SU-DHL-6 (cell line): Measurements from ENCODE around the gene CAPN1.

Source experiments
- H2AFZ ChIP-seq: fragments of 200-600 bp; sonication (generic); 2 replicates; pipeline ENCODE4 v1.6.1; 2014; ENCODE audit warnings: low read depth, mild to moderate bottlenecking, moderate library complexity, mixed read lengths, antibody characterized with exemption, low read length; ENCODE audit not compliant: severe bottlenecking
- H3F3A ChIP-seq: fragments of 200-600 bp; shearing (Covaris generic); 2 replicates; pipeline ENCODE4 v1.6.0; 2016; ENCODE audit warnings: antibody characterized with exemption, mild to moderate bottlenecking; ENCODE audit not compliant: insufficient read depth
- H3K27ac ChIP-seq: fragments of 200-600 bp; sonication (generic); 2 replicates; pipeline ENCODE4 v1.5.1; 2016; ENCODE audit warnings: low read depth, mild to moderate bottlenecking, low read length, moderate library complexity, mixed read lengths
- H3K27me3 ChIP-seq: fragments of 200-600 bp; sonication (generic), shearing (Covaris generic); 2 replicates; pipeline ENCODE4 v1.6.0; 2014; ENCODE audit warnings: mild to moderate bottlenecking, low read length
- H3K36me3 ChIP-seq: fragments of 200-600 bp; sonication (generic); 2 replicates; pipeline ENCODE4 v1.6.1; 2014; ENCODE audit warnings: mild to moderate bottlenecking, low read length, mixed read lengths
- H3K4me2 ChIP-seq: fragments of 300-600, 200-600 bp; shearing (Covaris generic), sonication (generic); 2 replicates; pipeline ENCODE4 v1.6.0; 2014; ENCODE audit warnings: low read length, low read depth, mild to moderate bottlenecking; ENCODE audit not compliant: poor library complexity, severe bottlenecking
- H3K4me3 ChIP-seq: fragments of 200-600 bp; sonication (generic); 2 replicates; pipeline ENCODE4 v1.5.1; 2014; ENCODE audit warnings: antibody characterized with exemption, low read length, mild to moderate bottlenecking, mixed read lengths; ENCODE audit not compliant: insufficient read depth, poor library complexity, severe bottlenecking
- H3K79me2 ChIP-seq: fragments of 200-600 bp; sonication (generic); 2 replicates; pipeline ENCODE4 v1.6.1; 2014; ENCODE audit warnings: mild to moderate bottlenecking, low read length, moderate library complexity; ENCODE audit not compliant: insufficient read depth
- H3K9ac ChIP-seq: fragments of 200-600 bp; sonication (generic); 2 replicates; pipeline ENCODE4 v1.7.0; 2014; ENCODE audit warnings: mild to moderate bottlenecking, low read length
- H3K9me2 ChIP-seq: fragments of 200-600 bp; sonication (generic); replicated peaks from 2 replicates; pipeline ENCODE4 v1.6.1; 2014; ENCODE audit warnings: low read length; ENCODE audit not compliant: insufficient read depth
- H3K9me3 ChIP-seq: fragments of 200-600 bp; sonication (generic); 2 replicates; pipeline ENCODE4 v1.6.1; 2014; ENCODE audit warnings: low read length, mixed read lengths; ENCODE audit not compliant: insufficient read depth
- H4K20me1 ChIP-seq: fragments of 200-600 bp; sonication (generic); 2 replicates; pipeline ENCODE4 v1.6.1; 2014; ENCODE audit warnings: low read depth, mild to moderate bottlenecking, antibody characterized with exemption, low read length, moderate library complexity, mixed read lengths
- CTCF ChIP-seq: fragments of 200-600 bp; sonication (generic); IDR thresholded peaks from one replicate; pipeline ENCODE4 v1.5.1; 2017; ENCODE audit warnings: antibody characterized with exemption, mild to moderate bottlenecking, low read length, moderate library complexity; ENCODE audit not compliant: insufficient read depth, poor library complexity, severe bottlenecking
- EZH2phosphoT487 ChIP-seq: fragments of 200-600 bp; sonication (generic), shearing (Covaris generic); conservative IDR thresholded peaks from 2 replicates; pipeline ENCODE4 v1.6.1; 2018; ENCODE audit warnings: mild to moderate bottlenecking, antibody characterized with exemption, low read length, moderate library complexity, mixed read lengths

CAPN1 gene

DNA sequence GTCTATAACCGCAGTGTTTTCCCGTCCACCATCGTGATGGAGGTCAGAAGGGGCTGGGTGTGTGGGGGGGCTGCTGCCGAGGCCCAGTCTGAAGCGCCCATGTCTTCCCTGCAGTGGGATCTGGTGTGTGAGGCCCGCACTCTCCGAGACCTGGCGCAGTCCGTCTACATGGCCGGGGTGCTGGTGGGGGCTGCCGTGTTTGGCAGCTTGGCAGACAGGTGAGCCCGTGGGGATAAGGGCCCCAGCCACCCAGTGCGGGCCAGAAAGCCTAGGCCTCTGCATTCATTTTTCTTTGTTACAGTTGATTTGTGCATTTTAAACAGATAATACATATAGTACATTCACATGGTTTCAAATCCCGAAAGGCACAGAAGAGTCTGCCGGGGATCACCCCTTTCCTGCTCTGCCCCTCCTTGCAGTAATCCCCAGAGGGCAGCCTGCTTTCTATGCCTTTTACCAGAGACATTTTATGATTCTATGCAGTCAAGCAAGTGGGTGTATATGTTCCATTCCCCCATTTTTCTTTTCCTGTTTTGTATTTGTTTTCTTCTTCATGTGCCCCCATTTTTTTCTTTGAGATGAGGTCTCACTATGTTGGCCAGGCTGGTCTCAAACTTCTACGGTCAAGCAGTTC is 32.6 kb downstream of the CAPN1 start:
- H3F3A ChIP-seq = no peaks in the 10 kb centered on the region
- H4K20me1 ChIP-seq = no peaks in the 10 kb centered on the region
- H3K4me3 ChIP-seq = no peak overlapping the region
- no peak for TF ChIP-seq CTCF
- no peak for TF ChIP-seq EZH2phosphoT487
- H2AFZ ChIP-seq = no peak overlapping the region
- no peaks in the 10 kb centered on the region for H3K9me2 ChIP-seq
- no peaks in the 10 kb centered on the region for H3K27me3 ChIP-seq
- H3K27ac ChIP-seq = no peak overlapping the region
- H3K4me2 ChIP-seq = no peak overlapping the region
- no peak overlapping the region for H3K9ac ChIP-seq
- H3K9me3 ChIP-seq = no peaks in the 10 kb centered on the region
- H3K79me2 ChIP-seq = no peaks in the 10 kb centered on the region
- no peaks in the 10 kb centered on the region for H3K36me3 ChIP-seq

GRCh38 chr11:65215441-65216076 is 33.8 kb downstream of the CAPN1 start:
- Histone ChIP-seq H2AFZ (no peak overlapping the region), H3K9me3 (no peaks in the 10 kb centered on the region), H4K20me1 (no peaks in the 10 kb centered on the region), H3K4me3 (no peak overlapping the region), H3K27ac (no peak overlapping the region), H3F3A (no peaks in the 10 kb centered on the region), H3K9me2 (no peaks in the 10 kb centered on the region), H3K27me3 (no peaks in the 10 kb centered on the region), H3K9ac (no peak overlapping the region), H3K4me2 (no peak overlapping the region), H3K79me2 (no peaks in the 10 kb centered on the region), H3K36me3 (no peaks in the 10 kb centered on the region)
- TF ChIP-seq EZH2phosphoT487 = no peak
- TF ChIP-seq CTCF = no peak

DNA sequence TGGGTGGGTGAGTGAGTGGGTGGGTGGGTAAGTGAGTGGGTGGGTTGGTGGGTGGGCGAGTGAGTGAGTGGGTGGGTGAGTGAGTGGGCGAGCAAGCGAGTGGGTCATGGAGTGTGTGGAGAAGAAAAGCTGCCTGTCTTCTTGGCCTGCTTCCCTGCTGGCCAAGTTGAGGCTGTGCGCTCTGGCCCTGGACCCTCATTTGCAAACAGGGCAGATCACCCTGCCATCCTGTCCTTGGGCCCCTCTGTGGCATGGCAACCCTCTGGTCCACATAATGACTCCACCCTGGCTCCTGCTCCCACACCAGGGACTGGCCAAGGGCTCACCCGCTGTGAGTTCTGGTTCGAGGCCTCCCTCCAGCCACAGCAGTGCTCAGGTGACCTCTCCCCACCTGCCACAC is 35.1 kb downstream of the CAPN1 start:
- H3K36me3 ChIP-seq = no peaks in the 10 kb centered on the region
- TF ChIP-seq CTCF = no peak
- no peak for TF ChIP-seq EZH2phosphoT487
- no peaks in the 10 kb centered on the region for H4K20me1 ChIP-seq
- H3K4me2 ChIP-seq = no peak overlapping the region
- no peaks in the 10 kb centered on the region for H3K27me3 ChIP-seq
- H2AFZ ChIP-seq = no peak overlapping the region
- no peaks in the 10 kb centered on the region for H3K9me3 ChIP-seq
- H3K4me3 ChIP-seq = no peak overlapping the region
- H3K27ac ChIP-seq = no peak overlapping the region
- H3K9ac ChIP-seq = no peak overlapping the region
- no peaks in the 10 kb centered on the region for H3F3A ChIP-seq
- H3K9me2 ChIP-seq = no peaks in the 10 kb centered on the region
- H3K79me2 ChIP-seq = no peaks in the 10 kb centered on the region
